GM12864 (cell line): Measurements from ENCODE around the gene FMNL3.
A peak's percentile ranks its signal among the peaks of the same experiment; 100 is the strongest.

Source experiments
- DNase-seq: peaks from one replicate; pipeline ENCODE4 v3.0.0-alpha.2; 2011; ENCODE audit warnings: low read depth
- H3K4me3 ChIP-seq: 2 replicates; pipeline ENCODE4 v1.5.1; 2011; ENCODE audit warnings: mild to moderate bottlenecking, low read depth, low read length, control low read depth
- TF ChIP-seq, protein P1 (sequence below): IDR thresholded peaks from 2 replicates; pipeline ENCODE4 v1.5.1; 2011; ENCODE audit warnings: low read depth, mild to moderate bottlenecking, moderate library complexity, low read length, control low read depth, inconsistent platforms; ENCODE audit errors: missing control alignments

Gene FMNL3

DNA sequence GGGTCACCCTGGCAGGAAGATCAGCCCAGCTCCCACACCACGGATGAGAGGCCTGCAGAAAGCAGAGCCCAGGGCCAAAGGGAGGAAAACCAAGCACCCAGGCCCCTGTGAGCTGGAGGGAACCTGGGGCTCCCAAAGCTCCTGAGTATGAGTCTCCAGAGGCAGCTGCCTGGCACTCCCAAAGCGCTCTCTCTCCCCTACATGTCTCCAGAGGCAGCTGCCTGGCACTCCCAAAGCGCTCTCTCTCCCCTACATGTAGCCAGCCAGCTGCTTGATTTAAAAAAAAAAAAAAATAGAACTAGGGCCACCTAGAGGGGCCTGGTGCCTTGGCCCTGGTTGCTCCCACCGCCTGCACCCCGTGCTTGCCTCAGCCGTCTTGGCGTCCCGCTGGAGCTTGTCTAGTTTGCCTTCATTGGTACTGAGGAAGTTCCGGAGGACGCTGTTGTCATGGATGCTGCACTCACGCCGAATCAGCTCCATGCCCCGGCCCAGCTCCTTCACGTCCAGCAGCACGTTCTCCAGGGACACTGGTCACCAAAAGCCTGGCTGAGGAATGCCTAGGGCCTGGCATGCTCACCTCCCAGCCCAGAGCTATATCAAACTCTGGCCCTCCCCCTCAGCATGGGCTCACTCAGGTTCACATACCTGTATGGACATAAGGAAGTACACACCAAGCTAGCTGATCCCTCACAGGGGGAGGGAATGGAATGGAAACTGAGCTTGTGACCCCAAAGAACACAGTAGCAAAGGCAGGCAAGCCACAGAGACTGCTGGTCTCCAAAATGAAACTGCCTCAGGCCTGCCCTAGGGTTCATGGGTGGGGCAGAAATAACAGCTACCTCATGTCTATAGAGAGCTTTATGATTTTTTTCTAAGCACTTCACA lies 59.1 kb downstream of the FMNL3 start:
- H3K4me3 ChIP-seq = no peak overlapping the region
- no peak for DNase-seq
- TF ChIP-seq, protein P1, sequence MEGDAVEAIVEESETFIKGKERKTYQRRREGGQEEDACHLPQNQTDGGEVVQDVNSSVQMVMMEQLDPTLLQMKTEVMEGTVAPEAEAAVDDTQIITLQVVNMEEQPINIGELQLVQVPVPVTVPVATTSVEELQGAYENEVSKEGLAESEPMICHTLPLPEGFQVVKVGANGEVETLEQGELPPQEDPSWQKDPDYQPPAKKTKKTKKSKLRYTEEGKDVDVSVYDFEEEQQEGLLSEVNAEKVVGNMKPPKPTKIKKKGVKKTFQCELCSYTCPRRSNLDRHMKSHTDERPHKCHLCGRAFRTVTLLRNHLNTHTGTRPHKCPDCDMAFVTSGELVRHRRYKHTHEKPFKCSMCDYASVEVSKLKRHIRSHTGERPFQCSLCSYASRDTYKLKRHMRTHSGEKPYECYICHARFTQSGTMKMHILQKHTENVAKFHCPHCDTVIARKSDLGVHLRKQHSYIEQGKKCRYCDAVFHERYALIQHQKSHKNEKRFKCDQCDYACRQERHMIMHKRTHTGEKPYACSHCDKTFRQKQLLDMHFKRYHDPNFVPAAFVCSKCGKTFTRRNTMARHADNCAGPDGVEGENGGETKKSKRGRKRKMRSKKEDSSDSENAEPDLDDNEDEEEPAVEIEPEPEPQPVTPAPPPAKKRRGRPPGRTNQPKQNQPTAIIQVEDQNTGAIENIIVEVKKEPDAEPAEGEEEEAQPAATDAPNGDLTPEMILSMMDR = no peak

DNA sequence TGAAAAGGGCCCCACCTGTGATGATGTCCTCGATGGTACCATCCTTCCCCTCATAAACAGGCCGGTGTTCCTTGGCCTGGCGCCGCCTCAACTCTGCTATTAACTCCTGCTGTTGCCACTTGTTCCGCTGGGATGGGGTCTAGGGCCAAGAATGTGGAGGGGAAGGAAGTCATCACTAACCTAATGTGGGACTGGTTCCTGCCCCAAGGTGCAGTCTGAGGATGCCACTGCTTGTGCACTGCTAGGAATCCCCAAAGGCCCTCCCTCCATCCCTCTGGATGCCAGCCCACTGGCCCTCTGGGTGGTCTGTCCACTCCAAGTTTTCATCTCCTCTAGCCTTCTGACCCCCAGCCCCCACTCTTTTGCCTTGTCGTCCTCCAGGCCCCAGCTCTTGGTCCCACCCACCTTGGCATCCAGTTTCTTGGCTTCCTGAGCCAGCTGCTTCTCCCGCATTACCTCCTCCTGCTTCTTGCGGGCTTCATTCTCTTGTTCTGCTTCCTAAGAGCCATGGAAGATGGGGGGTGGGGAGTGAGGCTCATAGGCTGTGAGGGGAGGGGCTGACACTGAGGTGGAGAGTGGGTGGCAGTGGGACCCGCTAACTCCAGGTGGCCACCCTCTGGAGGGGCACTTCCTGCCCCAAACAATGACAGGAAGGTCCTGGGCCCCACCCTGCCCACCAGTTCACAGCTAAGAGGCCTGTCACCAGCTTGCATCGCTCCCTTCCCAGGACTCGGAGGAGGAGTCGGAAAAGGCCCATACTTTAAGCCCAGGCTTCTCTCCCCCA lies 60.1 kb downstream of the FMNL3 start:
- DNase-seq = no peak
- TF ChIP-seq, protein P1 = no peak
- no peak overlapping the region for H3K4me3 ChIP-seq

DNA sequence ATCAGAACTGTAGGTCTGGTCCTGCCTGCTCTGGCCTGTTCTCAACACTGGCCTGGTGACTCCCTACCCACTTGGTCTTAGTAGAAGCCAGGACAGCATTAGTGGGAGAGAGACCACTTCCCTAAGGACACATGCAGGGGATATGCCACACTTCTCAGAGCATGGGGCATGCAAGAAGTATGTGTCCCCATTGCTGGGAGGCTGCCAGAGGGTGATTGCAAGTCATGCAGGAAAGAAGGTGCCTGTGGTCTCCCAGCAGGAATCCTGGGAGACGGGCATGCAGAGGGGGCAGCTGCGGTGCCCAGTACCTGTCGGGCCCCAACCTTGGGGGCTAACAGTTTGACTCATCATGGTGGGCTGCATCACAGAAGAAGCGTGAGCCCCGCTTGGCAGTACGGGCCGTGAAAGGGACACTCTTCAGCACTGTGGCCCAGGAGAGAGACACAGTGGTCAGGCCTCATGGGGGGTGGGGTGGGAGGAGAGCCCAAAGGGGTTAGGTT lies 60.8 kb downstream of the FMNL3 start:
- DNase-seq = no peak
- H3K4me3 ChIP-seq = no peak overlapping the region
- TF ChIP-seq, protein P1 = no peak

DNA sequence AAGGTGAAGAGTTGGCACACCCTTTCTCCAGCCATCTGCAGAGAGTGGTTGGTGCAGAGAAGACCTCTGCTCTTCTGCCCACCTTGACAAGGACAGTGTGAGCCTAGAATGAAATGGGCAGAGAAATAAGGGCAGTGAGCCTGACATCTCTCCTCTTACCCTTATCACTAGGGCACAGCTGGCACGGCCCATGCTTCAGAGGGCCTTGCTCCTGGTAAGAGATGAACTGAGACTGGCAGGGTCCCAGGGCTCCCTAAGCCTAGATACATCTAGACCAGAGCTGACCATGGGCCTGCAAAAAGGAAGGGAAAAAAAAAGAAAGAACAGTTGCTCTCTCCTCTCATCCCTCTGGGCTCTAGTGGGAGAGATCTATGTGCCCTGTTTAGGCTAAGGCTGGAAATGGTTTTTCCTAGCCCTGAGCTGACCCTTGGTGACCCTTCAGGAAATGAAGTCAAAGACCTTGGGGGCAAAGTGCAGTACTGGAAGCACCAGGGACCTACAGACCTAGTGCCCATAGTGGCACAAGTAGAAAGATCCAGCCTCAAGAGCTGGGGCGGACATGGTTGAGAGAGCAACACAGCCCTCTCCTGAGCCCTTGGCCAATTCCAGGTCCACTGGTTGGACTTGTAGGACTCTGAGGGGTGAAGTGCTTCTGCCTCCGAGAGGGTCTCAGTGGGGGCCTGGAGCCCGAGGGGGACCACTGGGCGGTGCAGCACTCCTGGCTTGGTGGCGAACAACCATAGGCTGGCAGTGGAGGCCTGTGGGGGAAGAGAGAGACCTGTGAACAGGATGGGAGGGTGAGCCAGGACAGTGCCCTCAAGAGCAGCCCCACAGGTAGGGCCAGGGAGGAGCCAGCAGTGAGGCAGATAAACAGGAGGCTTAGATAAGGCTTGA lies 61.8 kb downstream of the FMNL3 start:
- TF ChIP-seq, protein P1 = no peak
- DNase-seq = no peak
- no peak overlapping the region for H3K4me3 ChIP-seq

DNA sequence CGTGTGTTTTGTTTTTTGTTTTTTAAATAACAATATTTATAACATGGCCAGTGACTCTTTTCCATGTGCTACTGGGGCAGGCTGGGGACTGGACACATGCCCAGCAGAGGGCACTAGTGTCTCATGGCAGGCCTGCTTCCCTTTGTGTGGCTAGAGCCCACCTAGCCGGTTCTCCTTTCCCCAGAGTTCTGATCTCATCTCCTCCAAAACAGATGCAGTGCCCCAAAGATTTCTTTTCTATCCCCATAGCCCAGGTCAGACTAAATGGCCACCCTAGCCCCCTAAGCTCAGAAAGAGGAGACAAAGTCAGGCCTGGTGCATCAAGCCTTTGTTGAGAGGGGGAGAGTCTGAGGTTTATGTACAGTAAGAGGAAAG lies 62.6 kb downstream of the FMNL3 start:
- TF ChIP-seq, protein P1 = peak; percentile 95
- DNase-seq = peak; percentile 34
- H3K4me3 ChIP-seq = no peak overlapping the region

DNA sequence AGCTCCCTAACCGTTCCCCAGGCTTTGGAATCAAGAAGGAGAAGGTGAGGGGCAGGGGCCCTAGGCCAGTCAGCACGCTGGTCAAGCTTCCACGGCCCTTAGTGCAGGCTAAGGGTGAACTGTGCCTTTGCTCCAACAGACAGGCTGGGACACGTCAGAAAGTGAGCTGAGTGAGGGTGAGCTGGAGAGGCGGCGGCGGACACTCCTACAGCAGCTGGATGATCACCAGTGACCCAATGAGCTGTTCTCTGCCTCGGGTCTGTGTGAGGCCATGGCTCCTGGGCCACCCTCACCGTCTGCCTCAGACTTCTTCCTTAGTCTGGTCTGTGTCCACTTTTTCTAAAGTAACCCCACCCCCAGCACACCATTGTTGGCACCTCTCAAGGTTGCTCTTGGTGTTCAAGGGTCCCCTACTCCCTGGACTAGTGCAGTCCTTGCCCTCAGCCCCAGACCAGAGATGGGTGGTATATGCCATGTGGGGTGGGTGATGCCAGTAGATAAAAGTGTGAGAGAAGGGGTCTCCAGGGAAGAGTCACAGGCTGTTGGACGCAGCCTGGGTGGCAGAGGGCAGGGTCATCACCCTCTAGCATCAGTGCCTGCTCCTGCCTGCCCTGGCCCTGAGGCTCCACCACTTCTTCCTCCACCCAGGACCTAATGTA lies 63.1 kb downstream of the FMNL3 start:
- TF ChIP-seq, protein P1 = no peak
- H3K4me3 ChIP-seq = no peak overlapping the region

More for the DNA sequence above, 63.1 kb downstream of the FMNL3 start:
- no peak for DNase-seq
